B cell (primary cell): ENCODE measurements around the gene TMEM86B. TPM values are rescaled to one million over a fixed set of nuclear protein-coding genes. Genes with fewer than 3 reads are reported as not detected.

Source experiments
- ATAC-seq: fragments of 200-7000 bp; cut with Tn5 transposase; one replicate; pipeline ENCODE4 v1.10.0; 2021; ENCODE audit warnings: low read depth, mild to moderate bottlenecking, moderate number of reproducible peaks, moderate library complexity
- CTCF ChIA-PET: fragments of 350-600 bp; sonication (Branson Sonifier 250); formaldehyde crosslinking; loops from one replicate; lab custom pipeline; 2021; ENCODE audit warnings: antibody characterized with exemption, inconsistent platforms; lab: Charles Lee
- POLR2A ChIA-PET: fragments of 350-600 bp; sonication (Branson Sonifier 250); formaldehyde crosslinking; loops from one replicate; lab custom pipeline; 2021; ENCODE audit warnings: antibody characterized with exemption; lab: Charles Lee
- DNase-seq: peaks from one replicate; pipeline ENCODE4 v3.0.0; 2013
- H2AFZ ChIP-seq: 2 replicates; pipeline ENCODE4 v1.6.1; 2012; ENCODE audit warnings: mild to moderate bottlenecking, low read depth, low read length; ENCODE audit not compliant: insufficient read depth, poor library complexity, severe bottlenecking
- H3K27ac ChIP-seq, 2 donors: 1 replicate in 1 of 2; 2 replicates in 1 of 2; pipeline ENCODE4 v1.5.1; 2012 to 2013; ENCODE audit warnings: low read length in 2 of 2, mild to moderate bottlenecking in 2 of 2, moderate library complexity in 1 of 2
- H3K27me3 ChIP-seq, 4 experiments: fragments of 200-600 bp in 1 of 4; sonication (generic) in 1 of 4; replicated peaks in 1 of 4; 1 replicate in 2 of 4; 2 replicates in 2 of 4; pipeline versions ENCODE4 v1.6.1 to v1.7.0; 2013 to 2016; ENCODE audit warnings: low read length in 3 of 4, mild to moderate bottlenecking in 2 of 4, mixed read lengths in 1 of 4, moderate library complexity in 1 of 4; ENCODE audit not compliant: insufficient read depth in 4 of 4, control insufficient read depth in 3 of 4; ENCODE audit errors: control extremely low read depth in 1 of 4
- H3K36me3 ChIP-seq, 2 experiments: replicated peaks in 1 of 2; 1 replicate in 1 of 2; 2 replicates in 1 of 2; pipeline versions ENCODE4 v1.6.1 to v1.7.1; 2013; ENCODE audit warnings: low read length in 1 of 2; ENCODE audit not compliant: insufficient read depth in 2 of 2, control insufficient read depth in 1 of 2; ENCODE audit errors: control extremely low read depth in 1 of 2, extremely low read depth in 1 of 2
- H3K4me1 ChIP-seq, 2 donors: fragments of 200-600 bp in 1 of 2; sonication (generic) in 1 of 2; 1 replicate in 1 of 2; 2 replicates in 1 of 2; pipeline versions ENCODE4 v1.5.1 to v1.6.1; 2013 to 2017; ENCODE audit warnings: low read length in 2 of 2; ENCODE audit not compliant: control insufficient read depth in 2 of 2, insufficient read depth in 2 of 2
- H3K4me2 ChIP-seq: replicated peaks from 2 replicates; pipeline ENCODE3; 2012; ENCODE audit warnings: mild to moderate bottlenecking, low read depth, low read length; ENCODE audit not compliant: poor library complexity, severe bottlenecking
- H3K4me3 ChIP-seq, 5 experiments: fragments of 200-600 bp in 1 of 5; sonication (generic) in 1 of 5; 1 replicate in 3 of 5; 2 replicates in 2 of 5; pipeline versions ENCODE4 v1.5.1 to v1.7.0; 2011 to 2016; ENCODE audit warnings: low read length in 4 of 5, mild to moderate bottlenecking in 4 of 5, low read depth in 2 of 5, control low read depth in 1 of 5, moderate library complexity in 1 of 5; ENCODE audit not compliant: insufficient read depth in 1 of 5; ENCODE audit errors: control extremely low read depth in 1 of 5, extremely low read depth in 1 of 5
- H3K79me2 ChIP-seq: fragments of 200-600 bp; sonication (generic); one replicate; pipeline ENCODE4 v1.6.0; 2016; ENCODE audit warnings: low read length; ENCODE audit not compliant: control insufficient read depth, insufficient read depth
- H3K9ac ChIP-seq: fragments of 200-600 bp; sonication (generic); 2 replicates; pipeline ENCODE4 v1.6.1; 2017; ENCODE audit warnings: mild to moderate bottlenecking, low read length, moderate library complexity
- H3K9me3 ChIP-seq, 3 donors: one replicate each; pipeline versions ENCODE4 v1.6.1 to v1.7.1; 2013; ENCODE audit warnings: low read length in 2 of 3; ENCODE audit not compliant: control insufficient read depth in 2 of 3, insufficient read depth in 1 of 3; ENCODE audit errors: control extremely low read depth in 1 of 3
- H4K20me1 ChIP-seq: 2 replicates; pipeline ENCODE4 v1.6.0; 2012; ENCODE audit warnings: mild to moderate bottlenecking, low read length; ENCODE audit not compliant: insufficient read depth, control insufficient read depth, poor library complexity, severe bottlenecking
- H3K27ac Mint-ChIP-seq: one replicate; pipeline ENCODE4 v1.8.0; 2021; ENCODE audit warnings: mixed read lengths
- H3K27me3 Mint-ChIP-seq: one replicate; pipeline ENCODE4 v1.8.0; 2021; ENCODE audit warnings: mixed read lengths
- H3K4me1 Mint-ChIP-seq: one replicate; pipeline ENCODE4 v1.8.0; 2021; ENCODE audit warnings: mixed read lengths
- H3K4me3 Mint-ChIP-seq: one replicate; pipeline ENCODE4 v1.8.0; 2021; ENCODE audit warnings: mixed read lengths
- H3K9me3 Mint-ChIP-seq: one replicate; pipeline ENCODE4 v1.8.0; 2022; ENCODE audit warnings: mixed read lengths; ENCODE audit not compliant: insufficient read depth
- EZH2 ChIP-seq: IDR thresholded peaks from 2 replicates; pipeline ENCODE4 v1.6.1; 2012; ENCODE audit warnings: borderline replicate concordance, low read depth, mild to moderate bottlenecking, moderate library complexity, low read length; ENCODE audit not compliant: insufficient read depth, poor library complexity, severe bottlenecking
- WGBS: methylation state at CpG from one replicate; pipeline ENCODE4 v1.1.5; 2013; ENCODE audit warnings: missing lambda C conversion rate; ENCODE audit not compliant: insufficient coverage; 5-methylcytosine and 5-hydroxymethylcytosine counted together
- intact Hi-C: fragments of 100-400 bp; cut with micrococcal nuclease; formaldehyde crosslinking; loops from one replicate; pipeline ENCODE4 v1.10.0; 2022
- polyA plus RNA-seq: library from polyadenylated mRNA; depleted of rRNA; stranded (reverse); fragments of >200 nt; gene quantifications from 2 replicates; pipeline ENCODE4 v1.2.3, GENCODE V29; 2012
- total RNA-seq, 2 donors: library from RNA; stranded (reverse); fragments of 120-200 nt in 1 of 2; gene quantifications; 1 replicate in 1 of 2; 2 replicates in 1 of 2; pipeline versions ENCODE4 v1.2.3 to v1.2.4, GENCODE V29; 2013 to 2022
- TF ChIP-seq, protein P1 (sequence below): fragments of 200-600 bp; IDR thresholded peaks from one replicate; pipeline ENCODE4 v1.8.0; 2022; ENCODE audit warnings: antibody characterized with exemption, mild to moderate bottlenecking

TMEM86B gene
- total and polyA plus RNA-seq, 2 donors (not counting 1 experiment from before 2014, with no cell fraction given) = 13.6 to 20.7 TPM

DNA sequence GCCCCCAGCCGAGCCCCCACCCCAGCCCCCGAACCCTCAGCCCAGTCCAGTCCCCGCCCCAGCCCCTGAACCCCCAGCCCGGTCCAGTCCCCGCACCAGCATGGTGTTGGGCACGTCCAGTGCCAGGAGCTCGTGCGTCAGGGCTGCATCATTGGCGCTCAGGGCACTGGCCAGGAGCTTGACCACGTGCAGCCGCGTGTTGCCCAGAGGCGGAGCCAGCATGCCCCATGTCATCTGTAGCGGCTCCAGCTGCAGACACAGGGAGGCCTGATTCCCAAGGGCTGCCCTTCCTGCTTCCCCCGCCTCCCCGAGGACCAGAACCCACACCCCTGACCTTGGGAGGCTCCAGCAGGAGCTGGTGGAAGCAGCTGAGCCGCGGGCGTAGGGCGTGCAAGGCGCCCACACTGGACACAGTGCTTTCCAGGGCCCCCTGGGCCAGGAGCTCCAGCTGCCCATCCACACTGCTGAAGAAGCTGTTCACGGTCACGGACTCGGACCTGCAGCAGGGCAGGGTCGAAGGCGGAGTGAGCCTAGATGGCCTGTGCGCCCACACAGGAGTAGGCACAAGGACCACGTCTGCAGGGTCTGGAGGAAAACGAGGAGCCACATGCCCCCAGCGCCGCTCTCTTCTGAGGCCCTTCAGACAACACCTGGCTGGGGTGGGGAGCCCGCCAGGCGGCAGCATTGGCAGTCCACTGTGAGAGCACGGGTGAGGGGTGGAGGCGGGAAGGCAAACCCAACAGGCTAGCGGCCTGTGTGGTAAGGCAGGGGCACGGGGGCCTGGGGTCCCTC is 12.8 kb upstream of the TMEM86B start:
- H3K36me3 ChIP-seq = peaks cover 0 to 97% of the 10 kb centered on the region in 2 experiments
- peaks cover 91% of the 10 kb centered on the region for H3K79me2 ChIP-seq
- no peak overlapping the region for H3K27ac Mint-ChIP-seq
- no peak overlapping the region for H3K9ac ChIP-seq
- no peaks in the 10 kb centered on the region for H3K4me1 ChIP-seq
- H3K4me3 Mint-ChIP-seq = no peak overlapping the region
- intact Hi-C loops = no loop called here
- no peak overlapping the region for H2AFZ ChIP-seq
- no peak overlapping the region for H3K4me3 ChIP-seq
- ChIA-PET POLR2A (no interaction called here), CTCF (interaction anchor here (1.2 kb wide), 1 partner anchor 100 kb away, joined by 3 read pairs; no protein-coding TSS in a partner anchor)
- H3K27me3 Mint-ChIP-seq = no peaks in the 10 kb centered on the region
- no peak for ATAC-seq
- no peaks in the 10 kb centered on the region for H3K9me3 ChIP-seq
- H3K9me3 Mint-ChIP-seq = no peaks in the 10 kb centered on the region
- TF ChIP-seq, protein P1, sequence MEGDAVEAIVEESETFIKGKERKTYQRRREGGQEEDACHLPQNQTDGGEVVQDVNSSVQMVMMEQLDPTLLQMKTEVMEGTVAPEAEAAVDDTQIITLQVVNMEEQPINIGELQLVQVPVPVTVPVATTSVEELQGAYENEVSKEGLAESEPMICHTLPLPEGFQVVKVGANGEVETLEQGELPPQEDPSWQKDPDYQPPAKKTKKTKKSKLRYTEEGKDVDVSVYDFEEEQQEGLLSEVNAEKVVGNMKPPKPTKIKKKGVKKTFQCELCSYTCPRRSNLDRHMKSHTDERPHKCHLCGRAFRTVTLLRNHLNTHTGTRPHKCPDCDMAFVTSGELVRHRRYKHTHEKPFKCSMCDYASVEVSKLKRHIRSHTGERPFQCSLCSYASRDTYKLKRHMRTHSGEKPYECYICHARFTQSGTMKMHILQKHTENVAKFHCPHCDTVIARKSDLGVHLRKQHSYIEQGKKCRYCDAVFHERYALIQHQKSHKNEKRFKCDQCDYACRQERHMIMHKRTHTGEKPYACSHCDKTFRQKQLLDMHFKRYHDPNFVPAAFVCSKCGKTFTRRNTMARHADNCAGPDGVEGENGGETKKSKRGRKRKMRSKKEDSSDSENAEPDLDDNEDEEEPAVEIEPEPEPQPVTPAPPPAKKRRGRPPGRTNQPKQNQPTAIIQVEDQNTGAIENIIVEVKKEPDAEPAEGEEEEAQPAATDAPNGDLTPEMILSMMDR = no peak
- TF ChIP-seq EZH2 = no peak
- DNase-seq = no peak
- WGBS = 96% methylated on average over 33 of the region's 37 CpGs
- peaks cover 1% of the 10 kb centered on the region for H3K4me1 Mint-ChIP-seq
- no peak overlapping the region for H3K27ac ChIP-seq
- no peaks in the 10 kb centered on the region for H3K27me3 ChIP-seq
- H3K4me2 ChIP-seq = no peak overlapping the region
- peaks cover 100% of the 10 kb centered on the region for H4K20me1 ChIP-seq

DNA sequence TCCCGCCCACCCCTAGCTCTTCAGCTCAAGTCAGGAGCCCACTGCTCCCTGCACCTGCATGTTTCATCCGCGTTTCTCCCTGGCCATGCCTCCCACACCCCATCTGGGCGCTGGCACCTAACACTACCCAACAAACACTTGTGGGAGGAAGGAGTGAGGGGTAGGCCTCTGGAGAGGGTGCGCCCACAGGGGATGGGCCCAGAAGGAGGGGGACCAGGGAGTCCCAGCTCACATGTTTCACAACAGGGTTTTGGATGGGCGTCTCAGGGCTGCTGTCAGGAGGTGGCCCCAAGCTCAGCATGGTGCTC is 12.1 kb upstream of the TMEM86B start:
- Histone ChIP-seq H3K27me3 (no peaks in the 10 kb centered on the region), H3K9ac (no peak overlapping the region), H3K27ac (no peak overlapping the region), H4K20me1 (peaks cover 100% of the 10 kb centered on the region), H3K9me3 (no peaks in the 10 kb centered on the region), H3K4me1 (no peaks in the 10 kb centered on the region), H3K4me3 (no peak overlapping the region), H3K36me3 (peaks cover 0 to 97% of the 10 kb centered on the region in 2 experiments), H2AFZ (no peak overlapping the region), H3K79me2 (peaks cover 91% of the 10 kb centered on the region), H3K4me2 (no peak overlapping the region)
- WGBS = 97% methylated on average over 3 of the region's 6 CpGs
- no peak overlapping the region for H3K27ac Mint-ChIP-seq
- H3K4me1 Mint-ChIP-seq = peaks cover 1% of the 10 kb centered on the region
- no peaks in the 10 kb centered on the region for H3K27me3 Mint-ChIP-seq
- intact Hi-C loops = no loop called here
- no peak for ATAC-seq
- CTCF ChIA-PET = interaction anchor here (1.2 kb wide), 1 partner anchor 99 kb away, joined by 3 read pairs; no protein-coding TSS in a partner anchor
- POLR2A ChIA-PET = no interaction called here
- TF ChIP-seq EZH2 = no peak
- TF ChIP-seq, protein P1 = no peak
- no peaks in the 10 kb centered on the region for H3K9me3 Mint-ChIP-seq
- H3K4me3 Mint-ChIP-seq = no peak overlapping the region
- DNase-seq = no peak
